BE2C (cell line): ENCODE results near the gene B3GAT2.

Experiments used
- DNase-seq: peaks from one replicate; pipeline ENCODE4 v3.0.0-alpha.2; 2020
- H3K27me3 ChIP-seq: fragments of 250-450 bp; sonication (Bioruptor Pico); 2 replicates; pipeline ENCODE4 v1.5.1; 2020; ENCODE audit warnings: mild to moderate bottlenecking
- H3K36me3 ChIP-seq: fragments of 250-450 bp; sonication (Bioruptor Pico); 2 replicates; pipeline ENCODE4 v1.5.1; 2020; ENCODE audit warnings: mild to moderate bottlenecking
- H3K4me1 ChIP-seq: fragments of 250-450 bp; sonication (Bioruptor Pico); 2 replicates; pipeline ENCODE4 v1.5.1; 2020
- H3K4me3 ChIP-seq: 2 replicates; pipeline ENCODE4 v1.5.1; 2011; ENCODE audit warnings: low read depth, low read length
- H3K9me3 ChIP-seq: fragments of 250-450 bp; sonication (Bioruptor Pico); 2 replicates; pipeline ENCODE4 v1.5.1; 2020
- CTCF ChIP-seq: IDR thresholded peaks from 2 replicates; pipeline ENCODE4 v1.5.1; 2012; ENCODE audit warnings: mild to moderate bottlenecking, low read depth, low read length

B3GAT2 gene

DNA sequence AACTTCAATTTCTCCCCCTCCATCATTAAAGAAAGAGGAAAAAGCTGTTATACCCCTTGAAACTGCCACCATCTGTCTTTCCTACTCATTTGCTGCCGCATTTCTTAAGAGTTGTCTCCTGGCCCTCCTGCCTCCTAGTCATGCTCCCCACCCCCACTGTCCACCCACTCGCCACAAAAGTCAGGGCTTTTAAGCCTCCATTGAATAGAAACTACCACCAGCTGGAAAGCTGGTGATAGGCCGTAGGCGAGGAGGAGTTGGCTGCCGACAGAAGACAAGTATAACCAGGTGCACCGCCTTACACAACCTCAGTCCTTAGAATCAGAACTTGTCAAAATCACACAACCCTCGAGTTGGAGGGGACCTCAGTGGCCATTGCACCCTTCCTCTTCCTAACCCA lies 67.6 kb downstream of the B3GAT2 start:
- no peak for DNase-seq
- H3K4me1 ChIP-seq = no peaks in the 10 kb centered on the region
- H3K27me3 ChIP-seq = no peaks in the 10 kb centered on the region
- no peak overlapping the region for H3K4me3 ChIP-seq
- no peak for TF ChIP-seq CTCF
- H3K9me3 ChIP-seq = no peaks in the 10 kb centered on the region
- no peaks in the 10 kb centered on the region for H3K36me3 ChIP-seq

DNA sequence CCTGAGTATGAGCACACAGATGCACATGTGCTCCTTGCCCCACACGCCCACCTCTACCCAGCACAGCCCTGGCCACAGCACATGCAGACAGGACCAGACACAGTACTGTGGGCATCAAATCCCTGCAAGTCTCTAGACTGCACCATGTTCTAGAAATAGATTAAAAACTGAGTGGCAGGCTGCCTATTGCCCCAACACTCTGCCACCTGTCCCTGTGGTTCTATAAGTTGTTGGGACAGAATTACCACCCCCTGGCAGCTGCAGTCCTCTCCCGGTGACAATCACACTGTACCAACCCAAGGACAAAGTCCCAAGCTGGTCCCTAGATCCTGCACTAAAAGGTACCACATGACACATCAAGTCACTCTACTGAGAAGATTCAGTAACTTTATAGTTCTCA lies 70.2 kb downstream of the B3GAT2 start:
- no peak for DNase-seq
- H3K4me3 ChIP-seq = no peak overlapping the region
- H3K4me1 ChIP-seq = no peaks in the 10 kb centered on the region
- H3K36me3 ChIP-seq = no peaks in the 10 kb centered on the region
- H3K9me3 ChIP-seq = no peaks in the 10 kb centered on the region
- no peak for TF ChIP-seq CTCF
- H3K27me3 ChIP-seq = no peaks in the 10 kb centered on the region

- no peak overlapping the region for H3K4me3 ChIP-seq
- H3K9me3 ChIP-seq = no peaks in the 10 kb centered on the region
- no peak for TF ChIP-seq CTCF
- H3K4me1 ChIP-seq = no peaks in the 10 kb centered on the region
- H3K36me3 ChIP-seq = no peaks in the 10 kb centered on the region
- H3K27me3 ChIP-seq = no peaks in the 10 kb centered on the region
- no peak for DNase-seq
Observed at GRCh38 chr6:70886071-70886470, 70.8 kb downstream of the B3GAT2 start.

DNA sequence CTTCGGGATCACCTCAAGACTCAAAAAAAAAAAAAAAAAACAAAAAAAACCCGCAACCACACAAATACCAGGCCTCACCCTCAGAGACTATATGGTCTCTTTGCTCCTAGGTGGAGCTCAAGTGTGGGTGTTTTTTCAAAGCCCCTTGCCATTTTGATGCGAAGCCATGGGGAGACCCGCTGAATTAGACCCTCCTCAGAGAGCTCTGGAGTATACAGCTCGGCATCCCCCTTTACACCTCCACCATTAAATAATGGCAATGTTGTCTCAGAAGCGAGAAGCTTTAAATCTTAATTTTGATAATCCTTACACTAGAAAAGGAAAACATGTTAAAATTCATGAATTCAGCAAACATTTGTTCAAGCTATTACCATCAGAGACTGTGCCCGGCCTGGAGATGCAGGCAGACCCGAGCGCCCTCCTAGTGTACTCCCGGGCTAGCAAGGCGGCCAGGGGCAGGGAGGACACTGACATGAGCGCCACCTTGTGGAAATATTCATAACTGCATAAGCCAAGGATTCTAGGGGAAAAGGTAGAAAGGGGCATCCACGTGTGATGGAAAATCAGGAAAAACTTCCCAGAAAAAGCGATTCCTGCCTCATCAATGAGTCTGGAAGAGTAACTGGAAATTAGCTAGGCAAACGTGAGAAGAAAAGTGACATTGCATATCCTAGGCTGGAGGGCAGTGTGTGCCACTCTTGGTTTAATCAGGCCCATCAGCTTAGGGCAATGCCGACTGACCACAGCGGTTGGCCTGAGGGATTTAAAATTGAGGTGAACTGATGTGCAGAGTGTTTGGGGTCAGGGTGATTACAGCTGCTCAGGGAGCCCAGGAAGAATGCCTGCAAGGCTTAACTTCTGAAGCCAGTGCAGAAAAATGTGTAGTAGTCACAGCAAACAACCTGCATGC lies 72.5 kb downstream of the B3GAT2 start:
- peak; percentile 75 for DNase-seq
- peak; percentile 88 for TF ChIP-seq CTCF
- no peaks in the 10 kb centered on the region for H3K4me1 ChIP-seq
- H3K36me3 ChIP-seq = no peaks in the 10 kb centered on the region
- H3K9me3 ChIP-seq = no peaks in the 10 kb centered on the region
- H3K4me3 ChIP-seq = no peak overlapping the region
- no peaks in the 10 kb centered on the region for H3K27me3 ChIP-seq

DNA sequence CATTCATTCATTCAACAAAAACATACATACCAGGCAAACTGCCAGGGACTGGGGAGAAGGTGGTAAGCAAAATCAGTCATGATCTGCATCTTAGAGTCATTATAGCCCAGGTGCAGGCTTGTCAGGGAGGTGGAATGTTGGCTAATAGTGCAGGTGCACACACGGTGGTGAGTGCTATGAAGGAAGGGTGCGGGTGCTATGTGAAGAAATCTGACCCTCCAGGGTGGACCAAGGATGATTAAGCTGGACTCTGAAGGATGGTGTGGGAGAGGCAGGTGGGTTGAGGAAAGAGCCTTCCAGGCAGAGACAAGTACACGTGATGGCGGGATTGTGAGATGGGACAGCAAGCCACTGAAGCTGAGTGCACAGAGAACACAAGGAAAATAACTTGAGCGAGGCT lies 77.4 kb downstream of the B3GAT2 start:
- Histone ChIP-seq H3K36me3 (no peaks in the 10 kb centered on the region), H3K27me3 (no peaks in the 10 kb centered on the region), H3K4me3 (no peak overlapping the region), H3K4me1 (no peaks in the 10 kb centered on the region), H3K9me3 (no peaks in the 10 kb centered on the region)
- no peak for TF ChIP-seq CTCF
- no peak for DNase-seq

GRCh38 chr6:70874181-70874913 lies 82.5 kb downstream of the B3GAT2 start:
- no peak for TF ChIP-seq CTCF
- no peak for DNase-seq
- H3K4me3 ChIP-seq = no peak overlapping the region

More at GRCh38 chr6:70874181-70874913, 82.5 kb downstream of the B3GAT2 start:
- Histone ChIP-seq H3K36me3 (no peaks in the 10 kb centered on the region), H3K9me3 (no peaks in the 10 kb centered on the region), H3K4me1 (no peaks in the 10 kb centered on the region), H3K27me3 (no peaks in the 10 kb centered on the region)
